Gastrocnemius medialis (tissue), 4 donors: ENCODE results near the gene NFIA.

Source experiments
- CTCF ChIP-seq, 5 experiments: fragments of 450-650 bp in 3 of 5; fragments of 200-600 bp in 2 of 5; sonication (generic) in 2 of 5; IDR thresholded peaks in 4 of 5; conservative IDR thresholded peaks in 1 of 5; 1 replicate in 4 of 5; 2 replicates in 1 of 5; pipeline ENCODE4 v1.5.1; 2016 to 2019; ENCODE audit warnings: antibody characterized with exemption in 5 of 5, mild to moderate bottlenecking in 3 of 5, moderate library complexity in 3 of 5
- POLR2A ChIP-seq, 2 donors: fragments of 450-650 bp; IDR thresholded peaks; one replicate each; pipeline ENCODE4 v1.6.1; 2017; ENCODE audit warnings: antibody characterized with exemption in 2 of 2, mild to moderate bottlenecking in 2 of 2, moderate library complexity in 2 of 2

- TF ChIP-seq CTCF (IDR thresholded peaks at IDR 0.05 in 4 of 5, conservative IDR thresholded peaks at IDR 0.05 in 1 of 5) (no peak), POLR2A (IDR thresholded peaks at IDR 0.05) (no peak)
These were observed 17.7 kb upstream of the NFIA start for GRCh38 chr1:61064673-61065072.
